ENCODE results near the gene LRMDA. TPM values are rescaled to one million over a fixed set of nuclear protein-coding genes. Genes with fewer than 3 reads are reported as not detected.
"Not testable (repeated sequence)": the region's sequence is repeated elsewhere in the genome, so short reads cannot be mapped to it uniquely, and the experiment has no call there.

LRMDA gene
- total RNA-seq, 1 donor from 2014 or later, result not detected

DNA sequence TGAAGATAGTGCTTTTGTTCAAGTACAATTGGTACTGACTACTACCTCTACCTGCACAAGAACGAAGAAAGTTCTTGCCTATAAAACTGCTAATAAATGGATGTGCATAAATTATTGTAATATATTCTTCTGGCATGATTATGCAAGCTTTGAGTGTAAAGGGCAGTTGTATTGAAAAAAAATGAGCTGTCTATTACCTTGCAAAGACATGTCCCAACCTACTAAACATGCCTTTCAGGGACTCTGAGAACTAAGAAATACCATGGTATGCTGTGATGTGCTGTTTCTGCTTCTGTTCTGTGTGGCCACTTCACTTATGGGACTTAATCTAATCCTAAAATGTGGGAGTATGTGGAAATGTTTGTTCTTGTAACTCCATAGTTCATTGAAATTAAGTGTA lies 1083.4 kb downstream of the LRMDA start:
- intact Hi-C loops (cut with micrococcal nuclease), result no loop called here

DNA sequence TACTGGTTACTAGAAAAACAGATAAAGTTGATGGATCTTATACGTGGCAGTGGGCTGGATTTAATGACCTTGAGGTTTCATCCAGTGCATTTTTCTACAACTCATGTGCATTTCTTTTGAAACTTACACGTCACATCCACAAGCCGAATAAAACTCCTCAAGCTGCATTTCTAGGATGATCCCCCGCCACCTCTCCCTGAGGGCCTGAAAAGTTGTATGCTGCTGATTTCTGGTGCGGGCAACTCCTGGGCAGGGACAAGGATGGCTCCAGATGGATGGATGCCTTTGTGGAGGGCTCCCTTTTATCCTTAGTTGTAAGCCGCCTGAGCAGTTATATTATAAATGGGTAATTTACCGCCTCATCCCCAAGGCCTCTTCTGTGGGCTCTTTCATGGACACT lies 1091.1 kb downstream of the LRMDA start:
- intact Hi-C loops (cut with micrococcal nuclease), result no loop called here

DNA sequence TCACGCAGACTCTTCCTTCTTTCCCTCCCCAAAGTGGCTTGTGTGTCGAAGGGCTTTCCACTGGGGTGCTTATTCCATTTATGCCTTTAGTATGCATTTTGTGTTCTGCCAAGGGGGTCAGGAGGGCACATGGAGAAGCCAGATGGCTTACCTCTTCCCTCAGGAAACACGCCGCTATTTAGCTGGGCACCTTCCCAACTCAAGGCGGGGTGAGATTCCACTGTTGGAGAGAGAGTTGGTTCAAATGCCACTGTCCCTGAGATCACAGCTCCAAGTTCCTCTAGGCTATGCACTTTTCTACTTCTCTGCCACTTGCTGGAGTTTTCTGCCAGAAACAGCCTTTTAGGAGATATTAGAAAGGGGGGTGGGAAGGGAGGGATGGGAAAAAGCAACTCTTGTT lies 1091.8 kb downstream of the LRMDA start:
- intact Hi-C loops (cut with micrococcal nuclease), result no loop called here

DNA sequence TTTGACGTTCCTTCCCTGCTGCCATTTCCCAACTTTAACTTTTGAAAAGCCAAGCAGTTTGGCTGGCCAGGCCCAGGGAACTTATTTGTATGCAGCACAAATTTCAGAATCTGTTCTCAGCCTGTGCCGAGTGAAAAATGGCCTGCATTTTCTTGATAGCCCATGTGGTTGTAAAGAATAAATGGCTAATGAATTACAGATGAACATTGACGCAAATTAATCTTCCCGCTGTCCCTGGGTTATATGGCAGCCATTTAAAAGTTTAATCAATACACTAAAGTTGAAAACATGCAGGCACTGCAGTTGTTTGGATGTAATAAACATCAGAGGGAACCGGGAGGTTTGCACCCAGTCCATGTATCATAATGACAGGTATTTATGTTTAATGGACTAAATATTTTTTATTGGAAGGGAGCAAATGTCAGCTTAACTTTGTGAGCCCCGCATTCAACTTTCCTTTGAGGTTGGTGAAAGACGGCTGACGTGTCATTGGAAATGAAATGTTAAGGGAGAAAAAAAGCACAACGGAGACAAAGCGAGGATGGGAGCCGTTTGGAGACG lies 1092.4 kb downstream of the LRMDA start:
- intact Hi-C loops (cut with micrococcal nuclease), result no loop called here

DNA sequence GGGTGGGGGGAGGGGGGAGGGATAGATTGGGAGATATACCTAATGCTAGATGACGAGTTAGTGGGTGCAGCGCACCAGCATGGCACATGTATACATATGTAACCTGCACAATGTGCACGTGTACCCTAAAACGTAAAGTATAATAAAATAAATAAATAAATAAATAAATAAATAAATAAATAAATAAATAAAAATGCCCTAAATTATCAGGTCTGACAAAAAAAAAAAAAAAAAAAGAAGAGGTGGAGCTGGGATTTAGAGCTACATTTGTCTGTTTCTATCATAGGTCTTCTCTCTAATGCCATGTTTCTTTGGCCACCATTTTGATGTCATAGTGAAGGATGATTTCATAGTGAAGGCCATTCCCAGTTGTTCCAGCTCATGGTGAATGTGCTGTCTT lies 1095.4 kb downstream of the LRMDA start:
- intact Hi-C loops (cut with micrococcal nuclease), result not testable (repeated sequence)

DNA sequence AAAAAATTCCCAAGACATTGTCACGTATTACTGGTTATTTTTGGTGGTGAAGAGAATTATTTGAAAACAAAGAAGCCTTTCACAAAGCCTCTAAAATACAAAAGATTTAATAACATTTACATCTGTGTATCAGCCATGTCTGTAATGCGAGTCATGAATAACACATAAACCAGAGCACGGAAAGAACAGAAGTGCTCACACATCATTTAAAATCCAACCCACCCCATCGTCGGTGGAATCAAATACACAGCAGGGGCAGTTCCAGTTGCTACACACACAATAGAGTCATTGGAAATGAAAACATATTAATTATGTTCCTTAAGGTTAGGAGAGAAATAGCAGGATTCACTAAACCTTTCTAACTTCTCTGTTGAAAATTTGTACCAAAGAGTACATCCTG lies 1108.9 kb downstream of the LRMDA start:
- intact Hi-C loops (cut with micrococcal nuclease), result no loop called here

DNA sequence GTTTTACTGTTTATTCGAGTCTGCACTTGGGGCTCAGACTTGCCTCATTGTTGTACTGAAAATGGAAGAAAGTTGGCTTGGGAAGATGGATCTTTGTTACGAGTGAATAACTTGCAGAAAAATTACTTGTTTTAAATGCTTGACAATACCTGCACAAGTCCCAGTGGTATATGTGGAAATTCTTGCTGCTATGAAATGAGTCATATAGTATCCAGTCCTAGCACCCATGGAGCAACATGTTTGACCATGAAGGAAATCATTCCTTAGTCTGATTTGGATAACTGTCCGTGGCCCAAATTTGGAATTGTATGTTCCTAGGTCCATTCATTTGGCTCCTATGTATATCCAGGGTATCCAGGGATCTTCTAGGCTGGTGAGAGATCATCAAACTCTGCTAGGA lies 1109.4 kb downstream of the LRMDA start:
- intact Hi-C loops (cut with micrococcal nuclease), result no loop called here

DNA sequence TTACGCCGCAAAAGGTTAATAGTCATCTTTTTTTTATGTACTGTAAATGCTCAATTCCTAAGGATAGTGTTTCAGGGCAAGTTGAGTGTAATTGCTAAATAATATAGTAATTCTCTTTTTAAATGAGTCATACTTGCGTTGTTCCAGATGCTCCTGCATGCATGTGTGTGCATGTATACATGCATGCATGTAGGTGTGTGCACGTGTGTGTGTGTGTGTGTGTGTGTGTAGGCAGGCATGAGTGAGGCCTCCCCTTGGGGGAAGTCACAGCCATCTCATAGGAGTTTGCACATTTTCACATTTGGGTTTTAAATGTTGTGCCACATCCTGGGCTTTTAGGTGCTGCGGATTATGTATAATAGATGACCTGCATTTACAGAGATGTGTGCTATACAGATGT lies 1110.4 kb downstream of the LRMDA start:
- intact Hi-C loops (cut with micrococcal nuclease), result no loop called here

DNA sequence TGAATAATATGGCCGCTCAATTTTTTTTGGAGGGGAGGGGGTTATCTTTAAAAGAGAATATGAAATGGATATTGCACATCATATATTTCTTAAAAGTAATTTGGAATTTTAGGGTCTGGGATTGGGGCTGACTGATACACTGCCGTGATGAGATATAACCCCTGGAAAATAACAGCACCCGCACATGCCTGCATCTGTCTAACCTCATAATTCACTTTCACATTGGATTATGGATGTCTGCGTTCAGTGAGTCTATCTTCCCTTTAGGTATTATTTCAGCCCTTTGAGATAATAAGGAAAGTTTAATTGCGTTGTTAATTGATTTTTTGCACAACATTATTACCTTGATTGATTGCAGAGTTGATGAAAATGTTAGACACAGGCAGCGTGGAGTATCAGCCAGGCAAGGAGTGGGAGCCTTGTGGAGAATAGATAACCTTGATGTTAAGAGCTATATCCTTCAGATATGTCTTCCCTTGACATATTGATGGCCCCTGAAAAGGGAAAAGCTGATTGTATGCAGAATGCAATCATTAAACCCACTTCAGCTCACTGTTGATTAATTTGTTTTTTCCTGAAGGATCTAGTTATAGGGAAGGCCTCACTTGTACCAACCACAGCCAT lies 1111.0 kb downstream of the LRMDA start:
- intact Hi-C loops (cut with micrococcal nuclease), result no loop called here

DNA sequence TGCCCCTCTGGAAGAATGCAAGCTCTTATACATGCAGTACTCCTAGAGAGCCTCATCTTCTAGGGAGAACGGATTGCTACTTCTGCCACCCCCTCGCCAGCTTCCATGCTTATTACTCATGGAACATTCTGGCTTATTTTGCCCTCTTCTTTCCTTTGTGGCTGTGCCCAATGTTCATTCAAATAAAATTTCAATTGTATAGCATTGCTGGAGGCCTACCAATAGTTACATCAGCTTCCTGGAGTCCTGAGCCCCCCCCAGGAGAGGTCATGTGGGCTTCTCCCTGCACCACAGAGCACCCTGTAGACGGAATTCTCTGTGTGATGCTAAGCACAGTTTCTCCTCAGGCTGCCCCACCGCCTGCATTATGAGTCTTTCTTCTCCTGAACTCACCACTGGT lies 1112.2 kb downstream of the LRMDA start:
- intact Hi-C loops (cut with micrococcal nuclease), result no loop called here

DNA sequence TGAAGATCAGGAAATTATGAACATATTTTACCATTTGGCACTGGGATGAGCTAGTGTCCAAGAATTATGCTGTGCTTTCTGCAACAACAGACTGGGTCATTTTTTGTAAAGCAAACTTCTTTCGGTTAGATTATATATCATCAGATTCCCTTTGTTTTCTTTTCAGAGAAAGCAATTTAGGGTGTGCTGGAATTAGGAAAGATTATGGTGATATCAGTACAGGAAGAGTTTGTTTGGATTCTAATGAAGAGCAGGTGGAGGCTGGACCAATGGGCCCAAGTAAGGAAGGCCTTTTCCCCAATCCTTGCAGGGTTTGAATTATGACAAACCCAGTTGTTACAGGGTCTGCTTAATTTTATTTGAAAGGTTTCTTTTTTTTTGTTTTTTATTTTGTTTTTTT lies 1113.4 kb downstream of the LRMDA start:
- intact Hi-C loops (cut with micrococcal nuclease), result loop anchor here (5.0 kb wide), 3 partner anchors 568 to 1157 kb away; partner anchors contain the start of gene ZNF503

DNA sequence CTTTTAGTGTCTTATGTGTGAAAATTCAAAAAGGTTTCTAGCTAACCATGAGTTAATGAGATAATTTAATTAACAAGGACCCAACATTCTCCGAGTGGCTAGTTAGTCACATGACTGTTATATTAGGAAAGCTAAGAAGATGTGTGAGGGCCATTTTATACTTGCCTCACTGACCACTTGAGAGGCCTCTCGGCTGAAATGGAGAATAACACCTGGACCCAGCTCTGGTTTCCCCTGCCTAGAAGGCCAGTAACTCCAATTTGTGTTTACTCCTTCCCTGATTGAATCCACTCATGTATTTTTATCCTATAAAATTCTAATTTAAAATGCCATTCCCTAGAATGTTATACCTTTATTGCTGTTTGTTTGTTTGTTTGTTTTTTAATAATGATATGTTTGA lies 1115.0 kb downstream of the LRMDA start:
- intact Hi-C loops (cut with micrococcal nuclease), result loop anchor here (5.0 kb wide), 3 partner anchors 566 to 1159 kb away; partner anchors contain the start of gene ZNF503

DNA sequence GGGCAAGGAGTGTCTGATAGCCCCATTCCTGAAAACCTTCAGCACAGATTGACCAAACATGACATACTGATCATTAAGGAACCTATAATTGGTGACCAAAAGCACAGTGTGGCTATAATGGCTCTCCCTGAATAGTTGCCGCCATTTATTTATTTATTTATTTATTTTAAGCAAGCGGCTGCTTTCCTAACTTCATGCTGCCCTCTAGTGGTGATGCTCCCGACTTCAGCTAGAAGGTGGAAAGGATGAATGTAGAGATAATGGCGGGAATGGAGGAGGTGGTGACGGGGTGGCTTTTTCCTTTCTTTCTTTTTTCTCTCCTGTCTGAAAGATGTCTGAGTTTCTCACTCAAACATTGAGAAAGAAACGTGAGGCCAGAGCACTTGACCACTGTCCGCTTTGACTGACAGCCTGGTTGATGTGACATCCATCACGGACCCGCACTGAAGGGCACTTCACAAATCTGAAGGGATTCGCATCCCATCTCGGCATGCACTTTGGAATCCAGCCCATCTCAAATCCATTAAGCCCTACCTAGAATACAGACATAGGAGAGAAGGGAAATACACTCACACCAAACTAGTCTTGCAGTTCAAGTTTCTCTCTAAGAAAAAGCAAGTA lies 1116.0 kb downstream of the LRMDA start:
- intact Hi-C loops (cut with micrococcal nuclease), result loop anchor here (1.0 to 5.0 kb wide), 4 partner anchors 437 to 1160 kb away; partner anchors contain the start of gene ZNF503

DNA sequence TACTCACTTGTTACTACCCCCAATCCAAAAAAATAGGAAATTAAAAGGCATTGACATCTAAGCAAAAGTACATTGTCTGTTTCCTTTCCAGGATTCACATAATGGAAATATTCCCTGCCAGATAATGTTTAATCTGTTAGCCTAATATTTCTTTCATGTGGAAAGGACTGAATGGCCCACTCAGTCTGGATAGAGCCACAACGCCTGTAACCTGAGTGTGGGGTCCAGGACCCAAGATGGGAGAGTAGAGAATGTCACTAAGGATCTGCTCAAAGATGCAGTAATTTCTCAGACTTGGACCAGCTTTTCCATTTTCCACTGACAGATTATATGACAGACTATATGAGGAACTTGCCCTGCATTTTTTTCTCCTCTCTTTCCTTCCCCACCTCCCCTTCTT lies 1117.3 kb downstream of the LRMDA start:
- intact Hi-C loops (cut with micrococcal nuclease), result loop anchor here (5.0 kb wide), 3 partner anchors 564 to 1161 kb away; partner anchors contain the start of gene ZNF503

DNA sequence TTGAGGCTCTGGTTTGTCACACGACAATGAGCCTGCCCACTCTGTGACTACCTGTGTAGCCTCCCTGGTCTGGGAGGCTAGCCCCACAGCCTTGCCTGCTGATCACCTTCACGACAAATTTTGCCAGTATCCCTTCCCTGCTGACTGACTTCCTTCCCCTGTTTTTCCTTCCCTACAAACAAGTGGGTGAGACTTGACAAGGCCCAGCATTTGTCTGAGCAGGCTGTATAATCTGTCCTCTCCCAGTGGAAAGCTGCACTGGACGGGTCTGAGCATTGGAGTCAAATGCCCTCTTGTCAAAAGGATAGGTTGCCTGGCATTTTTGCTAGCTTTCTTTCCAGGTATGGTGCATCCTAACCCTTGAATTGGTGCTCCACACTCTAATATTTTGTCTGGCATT lies 1117.7 kb downstream of the LRMDA start:
- intact Hi-C loops (cut with micrococcal nuclease), result loop anchor here (5.0 kb wide), 3 partner anchors 563 to 1162 kb away; partner anchors contain the start of gene ZNF503

DNA sequence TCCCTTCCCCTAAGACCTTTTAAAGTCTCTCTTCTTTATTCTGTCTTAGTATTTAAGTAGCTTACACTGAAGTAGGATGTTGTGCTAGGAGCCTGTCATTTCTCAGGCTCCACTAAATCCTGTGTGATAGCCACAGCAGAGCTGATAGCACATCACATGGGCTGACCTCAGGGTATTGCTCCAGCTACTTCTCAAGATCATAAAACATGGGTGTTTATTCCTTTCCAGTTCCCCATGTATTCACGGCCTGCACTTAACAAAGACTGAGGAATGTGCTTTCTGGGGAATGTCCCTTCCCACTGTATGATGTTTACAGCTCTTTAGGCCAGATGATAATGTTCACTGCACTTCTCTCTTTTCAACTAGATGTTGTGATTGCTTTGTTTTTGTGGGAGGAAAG lies 1119.4 kb downstream of the LRMDA start:
- intact Hi-C loops (cut with micrococcal nuclease), result no loop called here

DNA sequence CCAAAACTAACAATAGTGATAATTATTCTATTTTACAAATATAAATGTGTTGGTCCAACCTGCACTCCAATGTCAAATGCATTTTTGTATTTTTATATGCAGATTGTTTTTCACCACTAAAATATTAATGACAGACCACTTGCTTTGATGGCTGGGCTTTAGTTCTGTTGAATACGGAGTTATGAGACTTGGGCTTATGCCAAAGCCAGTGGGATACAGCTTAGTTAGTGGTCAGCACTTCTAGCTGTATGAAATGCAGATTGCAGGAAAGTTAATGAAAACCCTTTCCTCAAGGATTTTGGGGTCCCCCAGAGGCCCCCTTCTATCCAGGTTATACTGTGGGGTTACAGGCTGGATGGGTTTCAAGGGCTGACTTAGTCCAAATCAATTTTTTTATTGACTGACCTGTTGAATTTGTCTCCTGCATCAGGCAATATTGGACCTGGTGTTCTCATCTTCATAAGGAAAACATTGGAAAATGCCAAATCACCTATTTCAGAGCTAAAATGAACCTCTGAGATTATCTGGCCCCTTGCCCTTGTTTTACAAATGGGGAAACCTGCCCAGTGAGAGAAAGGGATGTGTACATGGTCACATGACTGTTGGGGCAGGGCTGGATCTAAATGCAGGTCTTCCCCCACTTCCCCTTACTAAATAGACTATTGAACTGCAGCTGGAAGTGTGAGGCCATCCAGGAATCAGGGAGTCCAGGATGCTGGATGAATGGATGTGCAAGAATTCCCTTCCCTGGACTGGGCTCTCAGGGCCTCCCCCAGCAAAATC lies 1120.9 kb downstream of the LRMDA start:
- intact Hi-C loops (cut with micrococcal nuclease), result no loop called here

DNA sequence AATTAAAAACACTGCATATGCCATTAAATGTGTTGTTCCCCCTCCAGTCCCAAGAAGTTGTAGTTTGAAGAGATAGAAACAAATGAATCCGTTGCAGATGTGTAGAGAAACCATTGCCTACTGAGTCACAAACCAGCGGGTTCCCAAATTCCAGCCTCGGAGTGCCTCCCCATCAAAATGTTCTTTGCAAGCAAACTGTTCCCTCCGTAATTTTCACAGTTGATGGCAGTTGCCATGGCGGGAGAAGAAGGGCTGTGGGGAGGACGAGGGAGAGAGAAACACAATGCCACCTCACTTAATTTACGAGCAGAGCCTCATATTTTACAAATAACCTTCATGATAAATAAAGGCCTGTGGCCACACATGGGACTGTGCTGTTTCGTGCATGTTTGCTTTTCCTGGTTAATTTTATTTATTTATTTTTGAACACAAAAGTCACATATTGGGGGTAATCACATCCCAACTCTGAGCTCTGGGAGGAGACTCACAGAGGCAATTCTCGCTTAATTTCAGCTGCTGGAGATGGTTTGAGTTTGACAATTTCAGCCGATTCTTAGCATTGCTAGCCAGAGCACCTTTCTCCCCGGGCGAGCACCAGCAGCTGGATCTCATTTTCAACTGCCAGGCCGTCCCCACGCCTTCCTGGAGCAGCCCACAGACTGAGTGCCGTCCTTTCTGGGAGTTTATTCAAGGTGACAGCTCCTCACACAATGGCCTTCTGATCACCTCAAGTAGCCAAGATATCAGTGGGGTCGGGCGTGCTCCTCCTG lies 1122.0 kb downstream of the LRMDA start:
- intact Hi-C loops (cut with micrococcal nuclease), result no loop called here

DNA sequence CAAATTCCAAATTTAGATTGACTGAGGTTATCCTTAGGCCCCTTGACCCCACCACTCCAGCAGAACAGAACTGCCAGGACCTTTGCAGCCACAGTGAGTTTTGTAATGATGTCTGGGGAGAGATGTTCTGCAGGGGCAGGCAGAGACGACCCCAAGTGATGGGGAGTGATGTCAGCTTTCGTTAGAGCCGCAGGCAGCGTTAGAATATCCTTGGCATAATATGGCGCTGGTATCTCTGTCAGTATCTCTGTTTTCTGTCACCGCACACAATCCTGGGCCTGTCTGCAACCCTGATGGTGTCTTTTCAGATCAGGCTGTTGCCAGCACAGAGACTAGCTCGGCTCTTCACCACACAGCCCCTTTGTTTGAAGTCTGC lies 1122.6 kb downstream of the LRMDA start:
- intact Hi-C loops (cut with micrococcal nuclease), result no loop called here

DNA sequence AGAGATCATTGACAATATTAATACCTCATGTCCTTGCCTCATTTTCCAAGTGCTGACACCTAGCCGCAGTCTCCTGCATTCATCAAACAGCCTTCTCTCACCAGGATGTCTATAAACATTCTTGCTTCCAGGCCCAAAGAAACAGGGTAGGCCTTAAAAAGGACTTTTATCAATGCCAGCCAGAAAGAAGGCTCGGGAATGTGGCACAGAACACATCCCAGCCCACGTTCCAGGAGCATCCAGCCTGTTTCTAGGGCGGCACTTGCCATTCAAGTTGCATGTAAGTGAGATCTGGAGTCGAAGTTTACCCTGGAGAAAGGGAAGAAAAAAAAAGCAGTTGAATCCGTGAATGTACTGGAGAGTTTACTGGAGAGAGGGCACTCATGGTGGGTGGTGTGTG lies 1123.1 kb downstream of the LRMDA start:
- intact Hi-C loops (cut with micrococcal nuclease), result no loop called here

DNA sequence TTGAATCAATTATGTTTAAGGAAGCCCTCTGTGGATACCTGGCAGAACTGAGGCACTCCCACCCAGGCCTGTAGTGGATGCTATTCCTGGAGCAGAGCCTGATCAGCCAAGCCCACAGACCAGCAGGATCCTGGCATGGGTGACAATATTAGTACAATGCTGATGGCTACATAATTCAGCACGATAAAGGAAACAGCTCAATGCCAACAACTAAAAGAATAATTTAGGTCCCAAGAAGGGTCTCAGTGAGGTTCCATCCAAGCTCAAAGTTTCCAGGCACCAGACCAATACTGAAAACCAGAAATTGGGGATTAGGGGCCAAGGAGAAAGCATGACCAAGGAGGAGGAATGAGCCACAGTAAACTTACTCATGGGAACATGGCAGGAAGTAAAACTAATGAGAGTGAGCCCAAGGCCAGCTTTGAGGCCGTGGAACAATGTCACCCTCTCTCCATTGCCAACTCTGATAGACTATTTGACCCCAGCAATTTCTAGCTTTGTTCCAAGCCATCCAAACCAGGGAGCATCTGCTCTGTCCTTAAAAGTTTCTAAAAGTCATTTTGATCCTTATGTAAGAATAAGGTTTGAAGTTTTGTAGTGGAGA lies 1123.7 kb downstream of the LRMDA start:
- intact Hi-C loops (cut with micrococcal nuclease), result no loop called here

Measured in T-helper 1 cell treated with Interleukin-12 subunit alpha and Interleukin-12 subunit beta and Interleukin-4 antibody, amounts not matched to agents 30 ng/mL and 1 ng/mL, for 36 hours (primary cell).